GM12801 (cell line): Measurements from ENCODE around the gene DZIP3.

Source experiments
- TF ChIP-seq, protein P1 (sequence below): IDR thresholded peaks from one replicate; pipeline ENCODE4 v1.5.1; 2011; ENCODE audit warnings: control low read depth; ENCODE audit not compliant: insufficient read length; ENCODE audit errors: extremely low read depth

Gene DZIP3

DNA sequence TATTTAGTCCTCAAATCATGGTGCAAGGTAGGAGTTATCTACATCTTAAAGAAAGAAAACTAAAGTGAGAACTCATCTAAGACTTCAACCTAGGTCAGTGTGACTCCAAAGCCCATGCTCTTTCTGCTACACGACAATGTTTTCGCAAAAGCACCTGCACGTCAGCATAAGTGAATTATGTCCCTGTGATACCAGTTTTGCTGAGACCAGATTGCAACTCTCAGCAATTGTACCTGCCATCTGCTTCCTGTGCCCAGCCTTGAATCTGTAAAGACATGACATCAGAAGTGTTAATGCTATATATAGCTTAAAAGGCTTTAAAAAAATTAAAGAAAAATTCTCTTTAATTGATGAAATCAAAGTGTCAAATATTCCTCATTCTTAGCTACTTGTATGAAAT is 124.3 kb downstream of the DZIP3 start:
- TF ChIP-seq, protein P1, sequence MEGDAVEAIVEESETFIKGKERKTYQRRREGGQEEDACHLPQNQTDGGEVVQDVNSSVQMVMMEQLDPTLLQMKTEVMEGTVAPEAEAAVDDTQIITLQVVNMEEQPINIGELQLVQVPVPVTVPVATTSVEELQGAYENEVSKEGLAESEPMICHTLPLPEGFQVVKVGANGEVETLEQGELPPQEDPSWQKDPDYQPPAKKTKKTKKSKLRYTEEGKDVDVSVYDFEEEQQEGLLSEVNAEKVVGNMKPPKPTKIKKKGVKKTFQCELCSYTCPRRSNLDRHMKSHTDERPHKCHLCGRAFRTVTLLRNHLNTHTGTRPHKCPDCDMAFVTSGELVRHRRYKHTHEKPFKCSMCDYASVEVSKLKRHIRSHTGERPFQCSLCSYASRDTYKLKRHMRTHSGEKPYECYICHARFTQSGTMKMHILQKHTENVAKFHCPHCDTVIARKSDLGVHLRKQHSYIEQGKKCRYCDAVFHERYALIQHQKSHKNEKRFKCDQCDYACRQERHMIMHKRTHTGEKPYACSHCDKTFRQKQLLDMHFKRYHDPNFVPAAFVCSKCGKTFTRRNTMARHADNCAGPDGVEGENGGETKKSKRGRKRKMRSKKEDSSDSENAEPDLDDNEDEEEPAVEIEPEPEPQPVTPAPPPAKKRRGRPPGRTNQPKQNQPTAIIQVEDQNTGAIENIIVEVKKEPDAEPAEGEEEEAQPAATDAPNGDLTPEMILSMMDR, result no peak

DNA sequence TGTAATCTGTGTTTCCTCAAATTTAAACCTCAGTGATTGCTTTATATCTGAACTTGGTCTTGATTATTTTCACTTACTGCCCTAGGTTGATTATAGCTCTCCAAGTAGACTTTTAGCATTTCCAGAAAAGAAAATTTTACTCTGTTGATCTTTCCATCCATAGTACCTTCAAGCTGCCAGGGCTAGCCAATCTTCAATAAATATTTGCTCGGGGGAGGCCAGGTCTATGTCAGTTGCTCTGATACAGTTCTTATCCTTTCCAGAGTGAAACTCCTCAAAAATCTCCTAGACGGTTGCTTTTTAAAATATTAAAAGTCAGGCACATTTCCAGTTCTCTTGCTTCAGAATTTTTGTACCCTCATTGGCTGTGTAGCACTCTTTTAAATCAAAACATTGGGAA is 128.9 kb downstream of the DZIP3 start:
- TF ChIP-seq, protein P1, result no peak

DNA sequence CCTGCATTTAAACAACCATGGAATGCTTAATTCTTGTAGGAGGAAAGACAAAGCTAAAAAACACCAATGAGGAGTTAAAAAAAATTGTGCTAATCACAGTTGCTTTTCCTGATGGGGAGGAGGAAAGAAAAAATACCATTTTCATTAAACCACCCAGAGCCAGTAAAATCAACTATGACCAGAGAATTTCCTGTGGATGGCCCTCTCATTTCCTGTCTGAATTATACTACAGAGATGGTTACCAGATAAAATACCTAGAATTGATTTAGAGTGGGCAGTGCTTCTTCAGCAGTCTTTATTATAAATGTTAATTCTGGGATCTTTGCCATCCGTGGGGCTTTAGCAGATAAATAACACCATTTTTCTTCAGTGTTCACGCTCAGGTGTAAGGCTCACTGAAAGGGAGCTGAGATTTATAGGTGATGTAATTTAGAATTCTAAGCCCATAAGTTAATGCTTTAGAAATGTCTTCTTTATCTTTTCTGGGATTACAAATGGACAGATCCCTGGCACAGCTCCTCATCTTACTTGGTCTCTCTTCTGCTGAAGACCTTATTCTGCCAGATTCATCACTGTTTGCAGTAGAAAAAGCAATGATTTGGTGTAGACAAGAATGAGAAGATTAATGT is 129.8 kb downstream of the DZIP3 start:
- TF ChIP-seq, protein P1, result no peak

DNA sequence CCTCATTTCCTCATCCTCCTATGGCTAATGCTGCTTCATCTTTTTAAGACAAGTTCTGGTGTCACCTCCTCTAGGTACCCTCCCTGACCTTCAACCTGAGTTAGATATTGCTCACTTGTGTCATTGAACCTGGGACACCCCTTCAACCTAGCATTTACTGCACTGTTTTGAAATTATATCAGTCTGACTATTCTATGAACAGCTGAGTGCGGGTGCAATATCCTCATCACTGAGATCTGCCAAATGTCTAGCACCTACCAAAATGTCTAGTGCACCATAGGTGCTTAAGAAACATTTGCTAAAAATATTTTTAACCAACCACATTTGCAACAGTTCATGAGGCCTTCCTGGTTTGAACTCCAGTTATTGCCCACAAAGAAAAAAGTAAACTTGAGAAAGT is 133.2 kb downstream of the DZIP3 start:
- TF ChIP-seq, protein P1, result no peak

DNA sequence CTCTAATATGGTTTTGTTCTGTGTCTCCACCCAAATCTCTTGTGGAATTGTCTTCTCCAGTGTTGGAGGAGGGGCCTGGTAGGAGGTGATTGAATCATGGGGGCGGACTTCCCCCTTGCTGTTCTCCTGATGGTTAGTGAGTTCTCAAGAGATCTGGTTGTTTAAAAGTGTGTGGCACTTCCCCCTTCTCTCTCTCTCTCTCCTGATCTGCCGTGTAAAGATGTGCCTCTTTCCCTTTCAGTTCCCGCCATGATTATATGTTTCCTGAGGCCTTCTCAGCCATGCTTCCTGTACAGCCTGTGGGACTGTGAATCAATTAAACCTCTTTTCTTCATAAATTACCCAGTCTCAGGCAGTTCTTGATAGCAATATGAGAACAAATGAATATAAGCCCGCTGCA is 134.6 kb downstream of the DZIP3 start:
- TF ChIP-seq, protein P1, result no peak

DNA sequence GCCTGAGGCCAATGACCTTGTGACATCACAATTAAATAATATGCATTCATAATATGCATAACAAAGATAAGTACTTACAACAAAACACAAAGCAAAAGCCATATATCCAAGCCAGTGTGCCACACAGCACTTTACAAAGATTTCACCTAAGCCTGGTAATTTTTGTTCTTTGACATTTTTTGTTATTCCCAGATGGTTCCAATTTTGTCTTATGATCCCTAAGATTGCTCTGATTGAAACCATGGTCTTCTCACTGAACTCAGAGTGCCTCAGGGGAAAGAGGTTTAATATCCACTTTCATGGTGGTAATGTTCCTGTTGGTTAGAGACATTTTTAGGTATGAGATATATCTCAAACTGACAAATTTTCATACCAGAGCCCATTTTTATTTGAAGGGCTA is 138.6 kb downstream of the DZIP3 start:
- TF ChIP-seq, protein P1, result no peak

DNA sequence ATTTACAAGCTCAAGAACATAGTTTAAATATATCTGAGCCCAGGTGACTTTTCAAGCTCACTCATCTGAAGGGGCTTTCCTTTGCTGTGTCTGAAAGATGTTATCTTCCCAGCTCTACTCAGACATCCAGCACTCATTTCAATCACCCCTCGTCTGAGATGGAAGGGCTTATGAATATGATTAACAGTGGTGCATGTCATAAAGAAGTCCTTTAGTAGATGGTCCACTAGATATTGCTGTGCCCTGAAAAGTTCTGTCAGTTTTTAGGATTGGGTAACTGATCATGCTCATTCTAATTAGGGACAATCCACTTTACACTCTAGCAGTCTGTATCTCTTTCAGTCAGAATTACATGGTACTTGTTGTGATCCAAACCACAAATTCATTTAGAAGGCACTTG is 139.4 kb downstream of the DZIP3 start:
- TF ChIP-seq, protein P1, result no peak
